ENCODE results near the gene NCOA7.

DNA sequence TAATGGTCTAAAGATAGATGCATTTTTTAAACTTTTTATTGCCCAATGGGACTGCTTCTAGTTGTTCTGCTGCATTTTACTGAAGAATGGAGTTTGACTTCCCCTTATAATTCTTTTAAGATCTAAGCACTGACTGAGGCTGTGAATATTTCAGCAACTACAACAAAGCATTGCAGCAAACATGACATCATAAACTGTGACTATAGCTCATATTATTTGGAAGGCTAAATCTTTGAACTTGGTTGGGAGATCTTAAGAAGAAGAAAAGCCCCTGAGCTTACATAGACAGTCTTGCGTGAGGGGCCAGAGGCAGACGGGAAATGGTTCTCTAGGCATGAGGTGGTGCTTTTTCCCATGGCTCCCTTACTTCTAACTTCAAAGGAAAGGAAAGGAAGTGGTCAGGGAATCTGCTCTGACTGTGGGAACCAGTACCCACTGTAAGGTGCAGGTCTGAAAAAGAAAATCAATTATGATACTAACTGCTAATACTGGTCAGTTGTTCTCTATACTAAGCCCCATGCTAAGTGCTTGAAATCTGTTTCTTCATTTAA is 26.6 kb upstream of the NCOA7 start:
- TF ChIP-seq YY1 (IDR thresholded peaks at IDR 0.05; ENCODE audit: insufficient read depth, insufficient read length) (no peak), ZNF274 (IDR thresholded peaks at IDR 0.05; ENCODE audit: low read depth, low read length) (no peak)
